ENCODE data around the gene RAB31. TPM values are rescaled to one million over a fixed set of nuclear protein-coding genes. Genes with fewer than 3 reads are reported as not detected.
A peak's percentile ranks its signal among the peaks of the same experiment; 100 is the strongest.

RAB31 gene
- polyA plus RNA-seq, 1 donor, result 15.5 TPM

- no peak overlapping the region for H3K4me3 ChIP-seq (ENCODE audit: low read length)
- 100% methylated on average over 1 of the region's 11 CpGs for WGBS (ENCODE audit: insufficient coverage, low lambda C conversion rate)
- no peak overlapping the region for H3K27ac ChIP-seq (ENCODE audit: low read length)
- peaks cover 7% of the 10 kb centered on the region for H3K27me3 ChIP-seq (ENCODE audit: control insufficient read depth, insufficient read depth, low read length)
- H3K9me3 ChIP-seq (ENCODE audit: control insufficient read depth, low read depth, low read length), result no peaks in the 10 kb centered on the region
- DNase-seq, result no peak
- H3K4me1 ChIP-seq (ENCODE audit: control insufficient read depth, insufficient read depth, low read length), result peaks cover 10% of the 10 kb centered on the region
- H3K36me3 ChIP-seq (ENCODE audit: control insufficient read depth, insufficient read depth, low read length), result no peaks in the 10 kb centered on the region
Observed at GRCh38 chr18:9701609-9702349, 6.3 kb upstream of the RAB31 start.

DNA sequence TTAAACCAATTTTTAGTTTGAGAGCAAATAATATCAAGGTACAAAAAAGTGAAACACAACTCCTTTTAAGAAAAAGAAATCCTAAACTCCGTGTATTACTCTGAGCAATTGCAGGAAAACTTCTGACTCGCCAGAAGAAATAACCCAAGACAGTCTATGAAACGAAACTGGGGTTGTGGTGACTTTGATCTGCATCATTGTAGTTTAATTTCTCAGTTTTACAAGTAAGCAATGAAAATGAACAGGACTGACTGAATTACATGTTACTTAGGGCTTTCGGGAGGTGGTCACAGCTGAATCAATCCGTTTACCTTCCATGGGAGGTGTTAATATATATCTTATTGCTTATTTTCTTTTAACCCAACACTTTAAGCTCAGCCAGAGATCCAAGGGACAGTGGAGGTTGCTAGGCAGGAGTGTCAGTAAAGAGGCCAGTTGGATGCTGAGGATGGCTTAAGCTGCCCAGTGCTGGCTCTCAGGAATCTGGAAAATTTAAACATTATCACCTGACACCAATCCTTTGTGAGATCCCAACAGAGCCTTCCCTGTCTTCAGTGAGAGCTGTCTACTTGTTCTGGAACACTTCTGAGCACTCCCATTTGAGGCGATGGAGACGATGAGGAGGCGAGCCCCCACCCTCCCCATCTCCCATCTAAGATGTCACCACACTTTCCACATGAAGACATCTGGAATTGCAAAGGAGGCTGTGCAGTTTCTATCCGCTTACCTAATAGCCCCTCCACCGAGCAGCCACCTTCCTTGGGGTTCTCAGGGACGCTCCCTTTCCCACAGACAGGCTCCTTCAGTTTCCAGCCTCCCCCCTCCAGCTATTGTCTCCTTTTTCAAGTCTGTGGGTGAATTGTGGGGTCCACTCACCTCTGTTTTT is 3.6 kb upstream of the RAB31 start:
- H3K27me3 ChIP-seq (ENCODE audit: control insufficient read depth, insufficient read depth, low read length), result peaks cover 30% of the 10 kb centered on the region
- H3K27ac ChIP-seq (ENCODE audit: low read length), result no peak overlapping the region
- no peaks in the 10 kb centered on the region for H3K36me3 ChIP-seq (ENCODE audit: control insufficient read depth, insufficient read depth, low read length)
- H3K9me3 ChIP-seq (ENCODE audit: control insufficient read depth, low read depth, low read length), result peaks cover 8% of the 10 kb centered on the region
- no CpG with 5 or more reads among the region's 11 CpGs for WGBS (ENCODE audit: insufficient coverage, low lambda C conversion rate)
- peaks cover 14% of the 10 kb centered on the region for H3K4me1 ChIP-seq (ENCODE audit: control insufficient read depth, insufficient read depth, low read length)
- H3K4me3 ChIP-seq (ENCODE audit: low read length), result no peak overlapping the region
- DNase-seq, result no peak

DNA sequence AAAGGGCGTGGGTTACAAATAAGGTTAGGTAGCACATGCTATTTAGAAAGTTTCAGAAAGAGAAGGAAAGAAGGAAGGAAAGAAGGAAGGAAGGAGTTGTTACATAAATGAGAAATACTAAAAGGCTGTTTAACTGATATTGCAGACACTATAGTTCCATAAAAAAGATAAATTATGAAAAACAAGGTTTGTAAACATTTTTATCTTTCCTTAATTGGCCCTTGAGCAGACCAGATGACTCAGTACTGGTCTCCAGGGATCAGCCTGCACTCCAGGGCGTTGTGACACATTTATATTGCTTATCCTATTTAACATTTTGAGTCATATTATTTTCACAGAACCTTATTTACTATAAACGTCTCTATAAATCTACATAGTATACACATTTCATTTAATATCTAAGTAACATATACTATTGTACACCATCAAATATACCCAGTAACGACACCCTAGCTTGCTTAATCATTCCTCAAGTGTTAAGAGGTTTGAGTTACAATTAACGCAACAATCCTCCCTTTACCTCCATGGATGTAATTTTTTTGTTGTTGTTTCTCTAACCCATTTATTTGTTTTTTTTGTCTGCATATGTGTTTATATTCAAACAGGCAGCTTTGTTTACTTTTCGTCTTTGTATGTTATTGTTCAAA is 2.8 kb upstream of the RAB31 start:
- H3K4me3 ChIP-seq (ENCODE audit: low read length), result no peak overlapping the region
- H3K36me3 ChIP-seq (ENCODE audit: control insufficient read depth, insufficient read depth, low read length), result no peaks in the 10 kb centered on the region
- no peak overlapping the region for H3K27ac ChIP-seq (ENCODE audit: low read length)
- peaks cover 38% of the 10 kb centered on the region for H3K27me3 ChIP-seq (ENCODE audit: control insufficient read depth, insufficient read depth, low read length)
- DNase-seq, result peak in 1 of 2 donors; percentile 38
- 54% methylated on average over 4 of the region's 6 CpGs for WGBS (ENCODE audit: insufficient coverage, low lambda C conversion rate)
- H3K4me1 ChIP-seq (ENCODE audit: control insufficient read depth, insufficient read depth, low read length), result peaks cover 12% of the 10 kb centered on the region
- peaks cover 8% of the 10 kb centered on the region for H3K9me3 ChIP-seq (ENCODE audit: control insufficient read depth, low read depth, low read length)

- H3K27me3 ChIP-seq (ENCODE audit: control insufficient read depth, insufficient read depth, low read length), result peaks cover 45% of the 10 kb centered on the region
- DNase-seq, result no peak
- peaks cover 8% of the 10 kb centered on the region for H3K4me1 ChIP-seq (ENCODE audit: control insufficient read depth, insufficient read depth, low read length)
- 100% methylated on average over 2 of the region's 12 CpGs for WGBS (ENCODE audit: insufficient coverage, low lambda C conversion rate)
- H3K9me3 ChIP-seq (ENCODE audit: control insufficient read depth, low read depth, low read length), result peaks cover 8% of the 10 kb centered on the region
- no peak overlapping the region for H3K27ac ChIP-seq (ENCODE audit: low read length)
- no peaks in the 10 kb centered on the region for H3K36me3 ChIP-seq (ENCODE audit: control insufficient read depth, insufficient read depth, low read length)
- no peak overlapping the region for H3K4me3 ChIP-seq (ENCODE audit: low read length)
Observed at GRCh38 chr18:9706081-9706935, 1.8 kb upstream of the RAB31 start.

GRCh38 chr18:9707381-9708056 is 582 bp upstream of the RAB31 start:
- Histone ChIP-seq H3K4me1 (ENCODE audit: control insufficient read depth, insufficient read depth, low read length) (peaks cover 4% of the 10 kb centered on the region), H3K27me3 (ENCODE audit: control insufficient read depth, insufficient read depth, low read length) (peaks cover 48% of the 10 kb centered on the region), H3K9me3 (ENCODE audit: control insufficient read depth, low read depth, low read length) (peaks cover 8% of the 10 kb centered on the region), H3K4me3 (ENCODE audit: low read length) (peak overlapping the region; percentile 43), H3K27ac (ENCODE audit: low read length) (peak overlapping the region; percentile 74), H3K36me3 (ENCODE audit: control insufficient read depth, insufficient read depth, low read length) (no peaks in the 10 kb centered on the region)
- DNase-seq, result no peak
- WGBS (ENCODE audit: insufficient coverage, low lambda C conversion rate), result no CpG with 5 or more reads among the region's 31 CpGs

DNA sequence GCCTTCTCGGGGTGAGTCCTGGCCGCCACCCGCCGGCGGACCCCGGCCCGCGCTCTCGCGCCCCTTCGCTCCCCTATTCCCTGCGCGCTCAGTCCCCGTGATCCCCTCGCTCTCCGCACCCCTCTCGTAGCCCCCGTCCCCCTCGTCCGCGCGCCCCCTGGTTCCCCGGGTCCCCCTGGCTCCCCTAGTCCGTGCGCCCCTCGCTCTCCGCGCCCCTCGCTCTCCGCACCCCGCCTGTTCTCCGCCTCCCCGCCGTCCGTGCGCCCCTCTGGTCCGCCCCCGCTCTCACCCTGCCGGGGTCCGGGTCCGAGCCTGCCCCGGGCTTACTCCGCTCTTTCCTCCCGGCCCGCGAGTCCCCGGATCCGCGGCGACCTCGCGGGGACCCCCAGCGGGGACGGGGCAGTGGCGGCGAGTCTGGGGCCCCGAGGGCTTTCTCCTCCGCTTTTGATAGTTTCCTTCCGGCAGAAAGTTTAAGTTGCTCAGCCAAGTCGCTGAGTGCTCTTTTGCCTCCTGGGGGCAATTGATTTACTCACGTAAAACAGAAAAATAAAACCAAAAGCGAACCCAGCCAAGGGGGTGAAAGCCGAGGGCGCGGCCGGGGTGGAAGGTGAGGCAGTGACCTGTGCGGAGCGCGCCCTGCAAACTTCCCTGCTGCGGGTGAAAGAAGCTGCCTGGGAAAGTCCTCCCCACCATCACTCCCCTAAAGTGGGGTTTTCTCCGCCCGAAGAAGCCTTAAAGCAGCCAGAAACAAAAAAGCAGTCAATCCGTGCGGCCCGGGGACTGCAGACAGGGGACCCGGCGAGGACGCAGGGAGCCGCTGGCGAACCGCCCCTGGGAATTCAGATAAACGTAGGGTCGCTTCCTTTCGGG is 568 bp downstream of the RAB31 start:
- WGBS (ENCODE audit: insufficient coverage, low lambda C conversion rate), result 0% methylated on average over 2 of the region's 84 CpGs
- Histone ChIP-seq H3K4me1 (ENCODE audit: control insufficient read depth, insufficient read depth, low read length) (peaks cover 4% of the 10 kb centered on the region), H3K4me3 (ENCODE audit: low read length) (peak overlapping the region; percentile 62), H3K36me3 (ENCODE audit: control insufficient read depth, insufficient read depth, low read length) (no peaks in the 10 kb centered on the region), H3K27me3 (ENCODE audit: control insufficient read depth, insufficient read depth, low read length) (peaks cover 48% of the 10 kb centered on the region), H3K9me3 (ENCODE audit: control insufficient read depth, low read depth, low read length) (peaks cover 8% of the 10 kb centered on the region), H3K27ac (ENCODE audit: low read length) (no peak overlapping the region)
- peak in 1 of 2 donors; percentile 33 for DNase-seq

DNA sequence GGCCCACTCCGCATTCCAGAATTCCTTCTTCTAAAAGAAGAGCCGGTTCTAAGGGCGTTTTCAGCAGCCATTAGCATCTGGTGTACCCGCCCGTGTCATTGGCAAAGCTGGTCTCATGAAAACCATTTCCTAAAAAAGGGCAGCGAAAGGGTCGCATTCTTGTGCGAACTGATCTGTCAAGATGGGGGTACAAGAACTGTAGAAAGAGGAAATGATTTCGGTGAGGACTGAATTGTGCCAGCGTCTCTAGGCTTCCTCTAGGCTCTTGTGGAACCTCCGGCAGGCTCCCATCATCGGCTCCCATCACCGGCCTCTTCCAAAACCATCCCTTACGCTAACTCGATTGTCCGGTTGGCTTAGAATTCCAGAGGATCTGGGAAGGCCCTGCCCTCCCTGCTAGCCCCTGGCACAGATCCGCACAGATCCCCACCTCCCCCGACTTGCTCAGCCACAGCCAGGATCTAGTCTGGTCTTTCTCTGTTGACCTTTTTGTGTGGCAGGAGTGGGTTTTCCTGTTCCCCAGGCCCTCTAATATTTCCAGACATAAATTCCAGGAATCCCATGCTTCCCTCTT is 1.3 kb downstream of the RAB31 start:
- peak in 1 of 2 donors; percentile 24 for DNase-seq
- Histone ChIP-seq H3K27me3 (ENCODE audit: control insufficient read depth, insufficient read depth, low read length) (peaks cover 46% of the 10 kb centered on the region), H3K27ac (ENCODE audit: low read length) (no peak overlapping the region), H3K4me3 (ENCODE audit: low read length) (peak overlapping the region; percentile 62), H3K9me3 (ENCODE audit: control insufficient read depth, low read depth, low read length) (peaks cover 8% of the 10 kb centered on the region), H3K4me1 (ENCODE audit: control insufficient read depth, insufficient read depth, low read length) (peaks cover 4% of the 10 kb centered on the region), H3K36me3 (ENCODE audit: control insufficient read depth, insufficient read depth, low read length) (no peaks in the 10 kb centered on the region)
- WGBS (ENCODE audit: insufficient coverage, low lambda C conversion rate), result 35% methylated on average over 2 of the region's 18 CpGs

- Histone ChIP-seq H3K9me3 (ENCODE audit: control insufficient read depth, low read depth, low read length) (peaks cover 8% of the 10 kb centered on the region), H3K27me3 (ENCODE audit: control insufficient read depth, insufficient read depth, low read length) (peaks cover 46% of the 10 kb centered on the region), H3K27ac (ENCODE audit: low read length) (no peak overlapping the region), H3K4me1 (ENCODE audit: control insufficient read depth, insufficient read depth, low read length) (peaks cover 4% of the 10 kb centered on the region), H3K36me3 (ENCODE audit: control insufficient read depth, insufficient read depth, low read length) (no peaks in the 10 kb centered on the region), H3K4me3 (ENCODE audit: low read length) (no peak overlapping the region)
- DNase-seq, result no peak
- no CpG with 5 or more reads among the region's 4 CpGs for WGBS (ENCODE audit: insufficient coverage, low lambda C conversion rate)
Observed at GRCh38 chr18:9710037-9710436, 1.9 kb downstream of the RAB31 start.

Data from large intestine (tissue), 3 donors.